ENCODE results near the gene RNF220.

DNA sequence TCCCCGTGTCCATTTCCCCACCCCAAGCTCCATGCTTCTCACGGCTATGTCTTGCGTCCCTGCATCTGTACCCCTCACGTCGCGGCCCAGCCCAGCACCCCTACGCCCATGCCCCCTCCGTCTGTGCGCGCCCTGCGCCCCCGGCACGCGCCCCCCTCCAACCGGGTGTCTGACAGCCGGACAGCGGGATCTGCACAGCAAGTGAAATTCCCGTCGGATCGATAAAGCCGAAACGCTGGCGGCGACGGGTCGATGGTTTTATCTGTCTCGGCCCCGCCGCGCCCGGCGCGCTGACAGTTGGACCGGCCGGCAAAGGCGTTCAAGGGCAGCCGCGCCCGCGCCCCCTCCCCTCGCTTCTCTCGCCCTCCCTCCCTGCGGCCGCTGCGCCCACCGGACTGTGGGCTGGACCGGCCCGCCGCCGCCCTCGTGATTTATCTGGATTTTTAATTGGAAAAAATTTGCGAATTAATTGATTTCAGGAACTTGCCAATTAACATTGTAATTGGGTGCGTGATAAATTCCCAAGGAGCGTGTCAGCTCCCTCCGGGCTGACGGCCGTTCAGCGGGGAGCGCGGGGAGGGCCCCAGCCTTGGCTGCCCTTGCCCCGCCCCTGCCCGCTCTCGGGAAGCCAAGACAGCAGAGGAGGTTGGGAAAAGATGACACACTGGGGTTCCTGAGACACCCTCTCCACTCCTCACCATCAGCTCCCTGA lies 212.1 kb downstream of the RNF220 start:
- no peak for TF ChIP-seq PATZ1 (CRISPR knock-in tag; IDR thresholded peaks at IDR 0.05)
- TF ChIP-seq ZNF652 (CRISPR knock-in tag; IDR thresholded peaks at IDR 0.05; ENCODE audit: borderline replicate concordance, low read depth) = no peak
- no peak for TF ChIP-seq ZNF556 (CRISPR knock-in tag; IDR thresholded peaks at IDR 0.05; ENCODE audit: borderline replicate concordance)
- TF ChIP-seq CREB1 (IDR thresholded peaks at IDR 0.05) = no peak
- no peak for TF ChIP-seq CREB1 (CRISPR knock-in tag; IDR thresholded peaks at IDR 0.05)
- TF ChIP-seq POLR2AphosphoS5 (IDR thresholded peaks at IDR 0.05; ENCODE audit: low read depth, low read length) = no peak
- TF ChIP-seq ZNF780A (CRISPR knock-in tag; IDR thresholded peaks at IDR 0.05) = no peak
- no peak for TF ChIP-seq EP300 (IDR thresholded peaks at IDR 0.05; ENCODE audit: low read depth in 2 of 2, low read length in 2 of 2)
- no peak for TF ChIP-seq EP300 (CRISPR knock-in tag; IDR thresholded peaks at IDR 0.05; ENCODE audit: borderline replicate concordance)
- TF ChIP-seq JUND (CRISPR knock-in tag; IDR thresholded peaks at IDR 0.05) = no peak
- TF ChIP-seq CTCF (CRISPR knock-in tag; IDR thresholded peaks at IDR 0.05) = no peak
- TF ChIP-seq POLR2A (IDR thresholded peaks at IDR 0.05; ENCODE audit: insufficient read depth in 1 of 2, low read depth in 2 of 2, low read length in 2 of 2) = no peak
- no peak for TF ChIP-seq KLF16 (CRISPR knock-in tag; IDR thresholded peaks at IDR 0.05)
- TF ChIP-seq RAD21 (CRISPR knock-in tag; IDR thresholded peaks at IDR 0.05) = no peak
- no peak for TF ChIP-seq ZNF790 (CRISPR knock-in tag; IDR thresholded peaks at IDR 0.05; ENCODE audit: borderline replicate concordance)
